Activated naive CD8-positive, alpha-beta T cell treated with anti-CD3 and anti-CD28 coated beads for 36 hours (primary cell): ENCODE measurements around the gene OBI1. TPM values are rescaled to one million over a fixed set of nuclear protein-coding genes. Genes with fewer than 3 reads are reported as not detected.
"Not testable (repeated sequence)": the region's sequence is repeated elsewhere in the genome, so short reads cannot be mapped to it uniquely, and the experiment has no call there.

Experiments used
- DNase-seq: peaks from one replicate; pipeline ENCODE4 v3.0.0; 2021
- H3K27ac Mint-ChIP-seq: one replicate; pipeline ENCODE4 v1.8.0; 2022; ENCODE audit warnings: mild to moderate bottlenecking, moderate library complexity, mixed read lengths
- H3K27me3 Mint-ChIP-seq: one replicate; pipeline ENCODE4 v1.8.0; 2022; ENCODE audit warnings: mild to moderate bottlenecking, mixed read lengths
- H3K36me3 Mint-ChIP-seq: one replicate; pipeline ENCODE4 v1.8.0; 2021; ENCODE audit warnings: mild to moderate bottlenecking, mixed read lengths
- H3K4me1 Mint-ChIP-seq: one replicate; pipeline ENCODE4 v1.8.0; 2021; ENCODE audit warnings: mixed read lengths
- H3K4me3 Mint-ChIP-seq: one replicate; pipeline ENCODE4 v1.8.0; 2022; ENCODE audit warnings: mild to moderate bottlenecking, moderate library complexity, mixed read lengths
- H3K9me3 Mint-ChIP-seq: one replicate; pipeline ENCODE4 v1.8.0; 2022; ENCODE audit warnings: mixed read lengths
- total RNA-seq, 2 experiments: library from RNA; stranded (reverse); gene quantifications; one replicate each; pipeline ENCODE4 v1.2.3, GENCODE V29; 2021

Gene OBI1
- total RNA-seq, 2 experiments from 2014 or later: 23.0 to 24.9 TPM

GRCh38 chr13:78659450-78659730 is 435 bp upstream of the OBI1 start:
- Mint-ChIP-seq H3K27ac (peak overlapping the region; percentile 96), H3K4me1 (peaks cover 34% of the 10 kb centered on the region), H3K27me3 (no peaks in the 10 kb centered on the region), H3K4me3 (peak overlapping the region; percentile 94), H3K36me3 (peaks cover 21% of the 10 kb centered on the region), H3K9me3 (peaks cover 2% of the 10 kb centered on the region)
- no peak for DNase-seq

- Mint-ChIP-seq H3K27ac (peak overlapping the region; percentile 96), H3K9me3 (peaks cover 2% of the 10 kb centered on the region), H3K36me3 (peaks cover 25% of the 10 kb centered on the region), H3K4me1 (peaks cover 38% of the 10 kb centered on the region), H3K27me3 (no peaks in the 10 kb centered on the region), H3K4me3 (peak overlapping the region; percentile 94)
- no peak for DNase-seq
Observed at GRCh38 chr13:78657699-78658629, 991 bp downstream of the OBI1 start.

- H3K4me3 Mint-ChIP-seq: no peak overlapping the region
Observed at GRCh38 chr13:78655906-78656305, 3.0 kb downstream of the OBI1 start.

GRCh38 chr13:78655007-78655406 is 3.9 kb downstream of the OBI1 start:
- Mint-ChIP-seq H3K36me3 (peaks cover 27% of the 10 kb centered on the region), H3K4me3 (no peak overlapping the region), H3K4me1 (peaks cover 38% of the 10 kb centered on the region), H3K9me3 (no peaks in the 10 kb centered on the region), H3K27ac (no peak overlapping the region), H3K27me3 (no peaks in the 10 kb centered on the region)
- no peak for DNase-seq

More at GRCh38 chr13:78655906-78656305, 3.0 kb downstream of the OBI1 start:
- Mint-ChIP-seq H3K27me3 (no peaks in the 10 kb centered on the region), H3K27ac (no peak overlapping the region), H3K9me3 (peaks cover 2% of the 10 kb centered on the region), H3K4me1 (peaks cover 44% of the 10 kb centered on the region), H3K36me3 (peaks cover 27% of the 10 kb centered on the region)
- no peak for DNase-seq

GRCh38 chr13:78652651-78653050 is 6.3 kb downstream of the OBI1 start:
- no peak for DNase-seq
- H3K4me3 Mint-ChIP-seq: no peak overlapping the region
- H3K36me3 Mint-ChIP-seq: peaks cover 19% of the 10 kb centered on the region
- no peak overlapping the region for H3K27ac Mint-ChIP-seq
- H3K9me3 Mint-ChIP-seq: no peaks in the 10 kb centered on the region
- H3K27me3 Mint-ChIP-seq: no peaks in the 10 kb centered on the region
- H3K4me1 Mint-ChIP-seq: peaks cover 29% of the 10 kb centered on the region

- Mint-ChIP-seq H3K4me3 (no peak overlapping the region), H3K9me3 (no peaks in the 10 kb centered on the region), H3K27ac (no peak overlapping the region), H3K4me1 (peaks cover 36% of the 10 kb centered on the region), H3K36me3 (peaks cover 15% of the 10 kb centered on the region), H3K27me3 (no peaks in the 10 kb centered on the region)
- DNase-seq: no peak
Observed at GRCh38 chr13:78650717-78651083, 8.3 kb downstream of the OBI1 start.

- peaks cover 32% of the 10 kb centered on the region for H3K4me1 Mint-ChIP-seq
- no peaks in the 10 kb centered on the region for H3K9me3 Mint-ChIP-seq
- no peak overlapping the region for H3K27ac Mint-ChIP-seq
- H3K36me3 Mint-ChIP-seq: peaks cover 11% of the 10 kb centered on the region
- no peak for DNase-seq
- no peaks in the 10 kb centered on the region for H3K27me3 Mint-ChIP-seq
- H3K4me3 Mint-ChIP-seq: no peak overlapping the region
Observed at GRCh38 chr13:78649997-78650716, 8.8 kb downstream of the OBI1 start.

- not testable (repeated sequence) for DNase-seq, H3K27ac Mint-ChIP-seq, H3K27me3 Mint-ChIP-seq, H3K4me3 Mint-ChIP-seq, H3K9me3 Mint-ChIP-seq
- H3K4me1 Mint-ChIP-seq: peaks cover 21% of the 10 kb centered on the region
- H3K36me3 Mint-ChIP-seq: peaks cover 14% of the 10 kb centered on the region
Observed at GRCh38 chr13:78647109-78647678, 11.8 kb downstream of the OBI1 start.

GRCh38 chr13:78638216-78638615 is 20.7 kb downstream of the OBI1 start:
- Mint-ChIP-seq H3K27ac (no peak overlapping the region), H3K9me3 (no peaks in the 10 kb centered on the region), H3K4me1 (no peaks in the 10 kb centered on the region), H3K27me3 (no peaks in the 10 kb centered on the region), H3K36me3 (peaks cover 70% of the 10 kb centered on the region), H3K4me3 (no peak overlapping the region)
- DNase-seq: no peak

- Mint-ChIP-seq H3K9me3 (no peaks in the 10 kb centered on the region), H3K27ac (no peak overlapping the region), H3K4me1 (peaks cover 2% of the 10 kb centered on the region), H3K36me3 (peaks cover 79% of the 10 kb centered on the region), H3K4me3 (no peak overlapping the region), H3K27me3 (no peaks in the 10 kb centered on the region)
- DNase-seq: no peak
Observed at GRCh38 chr13:78636495-78636894, 22.5 kb downstream of the OBI1 start.

- DNase-seq: no peak
- Mint-ChIP-seq H3K4me3 (no peak overlapping the region), H3K27me3 (no peaks in the 10 kb centered on the region), H3K36me3 (peaks cover 78% of the 10 kb centered on the region), H3K27ac (no peak overlapping the region), H3K9me3 (no peaks in the 10 kb centered on the region), H3K4me1 (peaks cover 4% of the 10 kb centered on the region)
Observed at GRCh38 chr13:78632996-78633395, 26.0 kb downstream of the OBI1 start.

GRCh38 chr13:78631077-78631476 is 27.9 kb downstream of the OBI1 start:
- Mint-ChIP-seq H3K36me3 (peaks cover 76% of the 10 kb centered on the region), H3K27ac (no peak overlapping the region), H3K4me1 (peaks cover 4% of the 10 kb centered on the region), H3K4me3 (no peak overlapping the region), H3K9me3 (no peaks in the 10 kb centered on the region), H3K27me3 (no peaks in the 10 kb centered on the region)
- no peak for DNase-seq

- Mint-ChIP-seq H3K4me3 (no peak overlapping the region), H3K27me3 (no peaks in the 10 kb centered on the region), H3K9me3 (no peaks in the 10 kb centered on the region), H3K4me1 (peaks cover 4% of the 10 kb centered on the region), H3K27ac (no peak overlapping the region), H3K36me3 (peaks cover 79% of the 10 kb centered on the region)
- no peak for DNase-seq
Observed at GRCh38 chr13:78630511-78630910, 28.4 kb downstream of the OBI1 start.

- no peaks in the 10 kb centered on the region for H3K9me3 Mint-ChIP-seq
- DNase-seq: no peak
- peaks cover 64% of the 10 kb centered on the region for H3K36me3 Mint-ChIP-seq
- H3K27ac Mint-ChIP-seq: no peak overlapping the region
- H3K4me1 Mint-ChIP-seq: peaks cover 5% of the 10 kb centered on the region
- no peaks in the 10 kb centered on the region for H3K27me3 Mint-ChIP-seq
- H3K4me3 Mint-ChIP-seq: no peak overlapping the region
Observed at GRCh38 chr13:78625384-78625783, 33.6 kb downstream of the OBI1 start.

- Mint-ChIP-seq H3K27ac (no peak overlapping the region), H3K4me3 (no peak overlapping the region), H3K4me1 (peaks cover 5% of the 10 kb centered on the region), H3K36me3 (peaks cover 59% of the 10 kb centered on the region), H3K27me3 (no peaks in the 10 kb centered on the region), H3K9me3 (no peaks in the 10 kb centered on the region)
- DNase-seq: no peak
Observed at GRCh38 chr13:78623132-78623531, 35.8 kb downstream of the OBI1 start.
